NCI-H146 (cell line): ENCODE measurements around the gene RAPGEF2.

Experiments
- DNase-seq: peaks from one replicate; lab custom pipeline; 2025; lab: John Stamatoyannopoulos, UW

The RAPGEF2 gene

DNA sequence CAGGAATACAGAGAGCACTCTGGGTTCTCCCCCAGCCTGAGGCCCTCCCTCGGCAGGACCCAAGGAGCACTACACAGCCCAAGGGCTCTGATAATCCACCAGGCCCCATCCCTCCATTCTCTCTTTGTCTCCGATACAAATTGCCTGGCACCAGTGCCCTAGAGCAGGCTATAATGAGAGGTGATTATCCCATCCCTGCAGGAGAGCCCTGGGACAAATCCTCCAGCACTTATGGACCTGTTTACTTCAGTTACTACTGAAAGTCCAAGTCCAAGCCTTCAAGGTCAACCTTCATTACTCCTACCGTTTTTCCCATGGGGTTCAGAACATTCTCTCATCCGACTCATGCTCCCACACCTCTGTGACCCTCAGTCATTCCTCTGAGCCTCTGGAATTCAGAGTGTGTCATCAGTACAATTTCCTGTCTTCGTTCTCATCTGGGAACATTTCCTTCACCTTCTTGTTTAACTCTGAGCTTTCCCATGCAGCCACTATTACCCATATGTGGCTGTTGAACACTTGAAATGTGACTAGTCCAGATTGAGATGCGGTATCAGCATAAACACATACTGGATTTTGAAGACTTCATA, 299.0 kb downstream of the RAPGEF2 start:
- no peak for DNase-seq
